Effector memory CD4-positive, alpha-beta T cell (primary cell): ENCODE results near the gene NPAS3.

Experiments
- DNase-seq, 3 donors: peaks; one replicate each; pipeline ENCODE4 v3.0.0-alpha.2; 2020
- H3K27ac ChIP-seq: 2 replicates; pipeline ENCODE4 v1.7.0; 2013; ENCODE audit warnings: mild to moderate bottlenecking, low read length, moderate library complexity; ENCODE audit not compliant: insufficient read depth, poor library complexity, severe bottlenecking
- H3K27me3 ChIP-seq: replicated peaks from 2 replicates; pipeline ENCODE4 v1.7.0; 2013; ENCODE audit warnings: mild to moderate bottlenecking, low read length; ENCODE audit not compliant: insufficient read depth, control insufficient read depth, poor library complexity, severe bottlenecking
- H3K36me3 ChIP-seq: 2 replicates; pipeline ENCODE4 v1.7.0; 2013; ENCODE audit warnings: mild to moderate bottlenecking, low read length, moderate library complexity; ENCODE audit not compliant: control insufficient read depth, insufficient read depth
- H3K4me1 ChIP-seq: 2 replicates; pipeline ENCODE4 v1.7.0; 2013; ENCODE audit warnings: low read length, mild to moderate bottlenecking; ENCODE audit not compliant: control insufficient read depth, insufficient read depth, poor library complexity, severe bottlenecking
- H3K4me3 ChIP-seq: 2 replicates; pipeline ENCODE4 v1.7.0; 2013; ENCODE audit warnings: low read length, low read depth, mild to moderate bottlenecking; ENCODE audit not compliant: insufficient read depth, poor library complexity, severe bottlenecking
- H3K9me3 ChIP-seq: 2 replicates; pipeline ENCODE4 v1.7.0; 2013; ENCODE audit warnings: mild to moderate bottlenecking, low read length, moderate library complexity; ENCODE audit not compliant: control insufficient read depth

The NPAS3 gene

DNA sequence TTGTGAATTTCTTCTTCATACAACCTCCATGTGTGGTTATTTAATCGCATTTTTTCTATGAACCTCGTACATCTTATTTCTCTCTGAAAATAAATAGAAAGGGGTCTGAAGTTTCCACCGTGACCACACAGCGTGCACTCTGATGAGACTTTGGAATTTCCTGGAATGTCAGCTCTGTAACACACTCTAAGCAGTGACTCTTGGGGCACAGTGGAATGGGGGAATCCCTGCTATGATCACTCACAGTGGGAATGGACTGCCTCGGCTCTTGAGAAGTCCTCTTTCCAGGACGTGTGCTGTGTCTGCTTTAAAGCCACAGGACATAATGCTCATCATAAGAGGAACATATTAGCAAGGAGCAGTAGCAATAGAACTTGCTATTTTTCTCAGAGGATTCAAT lies 596.0 kb downstream of the NPAS3 start:
- no peak overlapping the region for H3K27ac ChIP-seq
- H3K36me3 ChIP-seq: no peaks in the 10 kb centered on the region
- H3K4me1 ChIP-seq: no peaks in the 10 kb centered on the region
- no peak for DNase-seq
- no peak overlapping the region for H3K4me3 ChIP-seq
- H3K9me3 ChIP-seq: no peaks in the 10 kb centered on the region
- no peaks in the 10 kb centered on the region for H3K27me3 ChIP-seq

GRCh38 chr14:33539918-33540357 lies 601.3 kb downstream of the NPAS3 start:
- H3K36me3 ChIP-seq: no peaks in the 10 kb centered on the region
- no peaks in the 10 kb centered on the region for H3K4me1 ChIP-seq
- H3K9me3 ChIP-seq: no peaks in the 10 kb centered on the region
- DNase-seq: no peak
- H3K27ac ChIP-seq: no peak overlapping the region
- H3K4me3 ChIP-seq: no peak overlapping the region
- no peaks in the 10 kb centered on the region for H3K27me3 ChIP-seq

- no peak overlapping the region for H3K4me3 ChIP-seq
- H3K27ac ChIP-seq: no peak overlapping the region
- H3K27me3 ChIP-seq: no peaks in the 10 kb centered on the region
- no peaks in the 10 kb centered on the region for H3K36me3 ChIP-seq
- DNase-seq: no peak
- no peaks in the 10 kb centered on the region for H3K4me1 ChIP-seq
- H3K9me3 ChIP-seq: no peaks in the 10 kb centered on the region
Measured at GRCh38 chr14:33541171-33541570, 602.5 kb downstream of the NPAS3 start.

- DNase-seq: no peak
- no peaks in the 10 kb centered on the region for H3K9me3 ChIP-seq
- H3K4me1 ChIP-seq: no peaks in the 10 kb centered on the region
- H3K27me3 ChIP-seq: no peaks in the 10 kb centered on the region
- H3K4me3 ChIP-seq: no peak overlapping the region
- no peak overlapping the region for H3K27ac ChIP-seq
- H3K36me3 ChIP-seq: no peaks in the 10 kb centered on the region
Measured at GRCh38 chr14:33542338-33543287, 603.9 kb downstream of the NPAS3 start.

GRCh38 chr14:33545696-33546095 lies 607.0 kb downstream of the NPAS3 start:
- DNase-seq: no peak
- no peaks in the 10 kb centered on the region for H3K4me1 ChIP-seq
- H3K27me3 ChIP-seq: no peaks in the 10 kb centered on the region
- H3K4me3 ChIP-seq: no peak overlapping the region
- no peak overlapping the region for H3K27ac ChIP-seq
- H3K9me3 ChIP-seq: no peaks in the 10 kb centered on the region
- no peaks in the 10 kb centered on the region for H3K36me3 ChIP-seq

GRCh38 chr14:33548606-33549005 lies 609.9 kb downstream of the NPAS3 start:
- Histone ChIP-seq H3K4me1 (no peaks in the 10 kb centered on the region), H3K9me3 (no peaks in the 10 kb centered on the region), H3K27ac (no peak overlapping the region), H3K4me3 (no peak overlapping the region), H3K36me3 (no peaks in the 10 kb centered on the region), H3K27me3 (no peaks in the 10 kb centered on the region)
- DNase-seq: no peak

DNA sequence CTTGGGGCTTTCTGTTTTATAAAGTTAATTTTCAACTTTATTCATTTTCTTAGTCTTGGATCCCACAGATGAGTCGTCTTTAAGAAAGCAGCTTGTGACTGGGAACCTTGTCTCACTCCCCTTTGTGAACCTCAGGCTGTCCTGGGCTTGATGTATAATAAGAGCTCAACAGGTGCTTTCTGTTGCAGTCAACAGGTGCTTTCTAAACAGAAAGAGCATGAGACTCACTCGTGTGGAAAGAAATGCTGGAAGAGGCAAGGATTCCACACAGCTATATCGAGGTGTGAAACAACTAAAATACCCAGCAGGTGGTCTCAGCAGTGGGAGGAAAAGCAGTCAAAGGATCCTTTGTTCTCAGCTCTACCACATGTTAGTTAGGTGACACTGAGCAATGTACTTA lies 613.3 kb downstream of the NPAS3 start:
- H3K36me3 ChIP-seq: no peaks in the 10 kb centered on the region
- H3K4me1 ChIP-seq: no peaks in the 10 kb centered on the region
- no peak overlapping the region for H3K4me3 ChIP-seq
- DNase-seq: no peak
- H3K9me3 ChIP-seq: no peaks in the 10 kb centered on the region
- H3K27ac ChIP-seq: no peak overlapping the region
- H3K27me3 ChIP-seq: no peaks in the 10 kb centered on the region

- H3K9me3 ChIP-seq: no peaks in the 10 kb centered on the region
- no peak overlapping the region for H3K4me3 ChIP-seq
- H3K27me3 ChIP-seq: no peaks in the 10 kb centered on the region
- no peaks in the 10 kb centered on the region for H3K4me1 ChIP-seq
- H3K27ac ChIP-seq: no peak overlapping the region
- DNase-seq: no peak
- no peaks in the 10 kb centered on the region for H3K36me3 ChIP-seq
Measured at GRCh38 chr14:33553706-33554278, 615.1 kb downstream of the NPAS3 start.

GRCh38 chr14:33554988-33555387 lies 616.3 kb downstream of the NPAS3 start:
- Histone ChIP-seq H3K4me3 (no peak overlapping the region), H3K9me3 (no peaks in the 10 kb centered on the region), H3K4me1 (no peaks in the 10 kb centered on the region), H3K36me3 (no peaks in the 10 kb centered on the region), H3K27me3 (no peaks in the 10 kb centered on the region), H3K27ac (no peak overlapping the region)
- no peak for DNase-seq

DNA sequence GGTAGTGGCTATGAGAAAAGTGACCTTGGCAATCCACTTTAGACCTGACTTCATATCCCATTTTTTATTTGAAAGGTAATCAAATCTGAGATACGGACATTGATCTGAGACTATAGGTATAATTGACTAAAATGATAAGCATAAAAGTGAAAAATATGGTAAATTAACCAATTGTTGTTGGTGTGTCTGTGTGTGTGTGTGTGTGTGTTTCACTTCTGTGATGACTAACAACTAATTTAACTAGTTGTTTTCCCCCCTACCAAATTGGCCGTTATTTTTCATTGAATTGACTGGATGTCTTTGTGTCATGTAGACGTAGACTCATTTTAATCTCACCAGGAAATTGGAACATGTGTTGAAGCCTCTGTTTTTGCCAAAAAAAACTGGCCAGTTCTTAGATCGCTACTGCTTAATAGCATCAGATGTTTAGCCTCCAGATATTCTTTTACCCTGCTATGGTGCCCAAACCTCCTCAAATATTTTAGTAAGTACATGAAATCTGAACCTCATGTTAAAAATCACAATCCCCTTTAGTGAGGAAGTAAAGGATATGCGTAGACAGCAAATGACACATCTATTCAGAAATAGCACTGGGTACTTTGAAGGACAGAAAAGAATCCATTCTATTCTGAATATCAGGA lies 617.2 kb downstream of the NPAS3 start:
- no peaks in the 10 kb centered on the region for H3K36me3 ChIP-seq
- no peaks in the 10 kb centered on the region for H3K9me3 ChIP-seq
- no peak for DNase-seq
- H3K27me3 ChIP-seq: no peaks in the 10 kb centered on the region
- no peak overlapping the region for H3K27ac ChIP-seq
- no peak overlapping the region for H3K4me3 ChIP-seq
- H3K4me1 ChIP-seq: no peaks in the 10 kb centered on the region
